ENCODE measurements around the gene PKD2L2. TPM values are rescaled to one million over a fixed set of nuclear protein-coding genes. Genes with fewer than 3 reads are reported as not detected.

Gene PKD2L2
- total RNA-seq, 4 donors from 2014 or later = not detected

GRCh38 chr5:137870647-137871339 lies 18.5 kb upstream of the PKD2L2 start:
- TF ChIP-seq CTCF (IDR thresholded peaks at IDR 0.05; ENCODE audit: low read depth) = no peak

- TF ChIP-seq CTCF (IDR thresholded peaks at IDR 0.05; ENCODE audit: low read depth) = no peak
Measured at GRCh38 chr5:137871571-137871970, 17.7 kb upstream of the PKD2L2 start.

GRCh38 chr5:137872466-137872865 lies 16.8 kb upstream of the PKD2L2 start:
- TF ChIP-seq CTCF (IDR thresholded peaks at IDR 0.05; ENCODE audit: low read depth) = no peak

GRCh38 chr5:137876101-137876500 lies 13.2 kb upstream of the PKD2L2 start:
- no peak for TF ChIP-seq CTCF (IDR thresholded peaks at IDR 0.05; ENCODE audit: low read depth)

- no peak for TF ChIP-seq CTCF (IDR thresholded peaks at IDR 0.05; ENCODE audit: low read depth)
Measured at GRCh38 chr5:137880313-137880712, 8.9 kb upstream of the PKD2L2 start.

GRCh38 chr5:137887831-137888230 lies 1.4 kb upstream of the PKD2L2 start:
- TF ChIP-seq CTCF (IDR thresholded peaks at IDR 0.05; ENCODE audit: low read depth) = no peak

GRCh38 chr5:137888466-137888862 lies 793 bp upstream of the PKD2L2 start:
- TF ChIP-seq CTCF (IDR thresholded peaks at IDR 0.05; ENCODE audit: low read depth) = no peak
